Smooth muscle cell (in vitro differentiated cells): ENCODE measurements around the gene OR7G1. TPM values are rescaled to one million over a fixed set of nuclear protein-coding genes. Genes with fewer than 3 reads are reported as not detected.

Source experiments
- DNase-seq: peaks from one replicate; lab custom pipeline; 2025; ENCODE audit not compliant: unreplicated experiment; lab: John Stamatoyannopoulos, UW
- H2AFZ ChIP-seq: fragments of 200-600 bp; sonication (generic); 2 replicates; pipeline ENCODE4 v1.6.0; 2016; ENCODE audit warnings: antibody characterized with exemption, low read depth, mild to moderate bottlenecking
- H3F3A ChIP-seq: fragments of 200-600 bp; sonication (generic); 2 replicates; pipeline ENCODE4 v1.6.0; 2017; ENCODE audit warnings: antibody characterized with exemption, low read depth
- H3K27ac ChIP-seq: fragments of 200-600 bp; sonication (generic); 2 replicates; pipeline ENCODE4 v1.5.1; 2016; ENCODE audit warnings: low read depth, mild to moderate bottlenecking
- H3K27me3 ChIP-seq: fragments of 200-600 bp; sonication (generic); 2 replicates; pipeline ENCODE4 v1.6.1; 2016; ENCODE audit warnings: low read depth, mild to moderate bottlenecking
- H3K36me3 ChIP-seq: fragments of 200-600 bp; sonication (generic); 2 replicates; pipeline ENCODE4 v1.5.1; 2016; ENCODE audit warnings: low read depth
- H3K4me1 ChIP-seq: fragments of 200-600 bp; sonication (generic); 2 replicates; pipeline ENCODE4 v1.5.1; 2016; ENCODE audit warnings: low read depth
- H3K4me2 ChIP-seq: fragments of 200-600 bp; sonication (generic); 2 replicates; pipeline ENCODE4 v1.6.0; 2016; ENCODE audit warnings: mild to moderate bottlenecking
- H3K4me3 ChIP-seq: fragments of 200-600 bp; sonication (generic); 2 replicates; pipeline ENCODE4 v1.5.1; 2016; ENCODE audit warnings: mild to moderate bottlenecking
- H3K79me2 ChIP-seq: fragments of 200-600 bp; sonication (generic); 2 replicates; pipeline ENCODE4 v1.6.0; 2016; ENCODE audit warnings: low read depth, mild to moderate bottlenecking
- H3K9ac ChIP-seq: fragments of 200-600 bp; sonication (generic); 2 replicates; pipeline ENCODE4 v1.6.0; 2016; ENCODE audit warnings: low read depth
- H3K9me3 ChIP-seq: fragments of 200-600 bp; sonication (generic); replicated peaks from 2 replicates; pipeline ENCODE4 v1.5.1; 2016; ENCODE audit warnings: low read depth
- H4K20me1 ChIP-seq: fragments of 200-600 bp; sonication (generic); 2 replicates; pipeline ENCODE4 v1.6.0; 2016; ENCODE audit warnings: low read depth
- WGBS: methylation state at CpG from one replicate; pipeline ENCODE4 v1.1.7; 2016; ENCODE audit warnings: low lambda C conversion rate; 5-methylcytosine and 5-hydroxymethylcytosine counted together
- polyA plus RNA-seq: library from polyadenylated mRNA; unstranded; fragments of >200 nt; fragmentation: Nextera tagmentation; extraction: Ambion mirVana; gene quantifications from 2 replicates; pipeline ENCODE4 v1.2.1, GENCODE V29; 2016
- total RNA-seq: library from RNA; depleted of rRNA; stranded (reverse); fragments of >200 nt; gene quantifications from 2 replicates; pipeline ENCODE4 v1.2.3, GENCODE V29; 2014
- TF ChIP-seq, protein P1 (sequence below): fragments of 200-600 bp; sonication (generic); IDR thresholded peaks from 2 replicates; pipeline ENCODE4 v1.5.1; 2017; ENCODE audit warnings: borderline replicate concordance, mild to moderate bottlenecking, antibody characterized with exemption; ENCODE audit not compliant: insufficient read depth, poor library complexity, severe bottlenecking

OR7G1 gene
- total and polyA plus RNA-seq, 2 experiments from 2014 or later, result not detected

DNA sequence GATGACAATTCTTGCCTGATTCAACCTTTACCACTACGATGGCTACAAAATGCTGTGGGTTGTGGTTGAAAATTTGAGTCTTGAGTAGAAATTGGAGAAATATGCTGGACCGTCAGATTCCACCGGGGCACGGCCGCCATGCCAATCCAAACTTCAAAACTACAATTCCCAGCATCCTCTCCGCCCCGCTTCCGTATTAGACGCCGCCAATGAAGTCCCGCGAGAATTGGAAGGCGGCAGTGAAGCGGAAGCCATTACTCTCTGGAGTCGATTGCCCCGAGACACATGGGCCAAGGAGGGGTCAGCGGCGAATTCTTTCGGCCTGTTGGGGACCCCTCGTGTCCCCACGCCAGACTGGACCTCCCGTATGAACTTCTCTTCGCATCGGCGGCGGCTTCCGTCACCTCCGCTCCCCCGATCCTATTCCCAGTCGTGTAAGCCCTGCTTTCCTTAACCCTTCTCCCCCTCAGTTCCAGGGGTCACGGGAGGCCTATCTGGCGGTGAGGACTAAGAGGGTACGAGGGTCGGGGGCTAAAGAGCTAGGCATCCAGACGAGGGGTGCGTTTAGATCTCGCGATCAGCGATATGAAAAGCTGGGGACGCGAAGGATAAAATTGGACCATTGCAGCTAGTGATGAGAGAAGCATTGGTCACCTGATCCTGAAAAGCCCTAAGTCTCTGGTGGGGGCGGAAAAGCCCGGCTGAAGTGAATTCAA lies 24.8 kb upstream of the OR7G1 start, which contains the start of gene ZNF317:
ZNF317 (plus strand) TSS at position 239 of the 716 bp plus-strand sequence. CDS start 15,620 bp downstream, outside the sequence.
- under 1% methylated on average over 43 of the region's 43 CpGs for WGBS
- H3K79me2 ChIP-seq, result peaks cover 51% of the 10 kb centered on the region
- peak within 1 kb of the TSS; percentile 95 for H3K9ac ChIP-seq

DNA sequence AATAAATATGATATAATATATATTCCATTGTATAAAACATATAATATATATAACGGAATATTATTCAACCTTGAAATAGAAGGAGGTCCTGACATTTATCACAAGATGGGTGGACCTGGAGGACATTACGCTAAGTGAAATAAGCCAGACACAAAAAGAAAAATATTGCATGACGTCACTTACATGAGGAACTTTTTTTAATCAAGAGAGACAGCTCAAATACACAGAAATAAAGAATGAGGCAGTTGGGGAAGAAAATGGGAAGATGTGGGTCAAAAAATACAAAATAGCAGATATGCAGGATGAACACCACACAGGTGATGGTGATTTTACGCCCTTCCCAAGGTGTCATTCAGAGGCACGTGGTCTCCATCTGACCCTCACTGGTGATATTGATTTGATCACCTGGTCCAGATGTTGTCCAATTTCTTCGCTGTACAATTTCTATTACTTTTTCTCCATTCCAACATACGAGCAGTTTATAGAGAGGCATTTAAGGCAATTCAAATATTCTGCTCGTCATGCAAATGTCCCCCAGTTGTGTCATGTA lies 24.1 kb upstream of the OR7G1 start:
- TF ChIP-seq, protein P1, sequence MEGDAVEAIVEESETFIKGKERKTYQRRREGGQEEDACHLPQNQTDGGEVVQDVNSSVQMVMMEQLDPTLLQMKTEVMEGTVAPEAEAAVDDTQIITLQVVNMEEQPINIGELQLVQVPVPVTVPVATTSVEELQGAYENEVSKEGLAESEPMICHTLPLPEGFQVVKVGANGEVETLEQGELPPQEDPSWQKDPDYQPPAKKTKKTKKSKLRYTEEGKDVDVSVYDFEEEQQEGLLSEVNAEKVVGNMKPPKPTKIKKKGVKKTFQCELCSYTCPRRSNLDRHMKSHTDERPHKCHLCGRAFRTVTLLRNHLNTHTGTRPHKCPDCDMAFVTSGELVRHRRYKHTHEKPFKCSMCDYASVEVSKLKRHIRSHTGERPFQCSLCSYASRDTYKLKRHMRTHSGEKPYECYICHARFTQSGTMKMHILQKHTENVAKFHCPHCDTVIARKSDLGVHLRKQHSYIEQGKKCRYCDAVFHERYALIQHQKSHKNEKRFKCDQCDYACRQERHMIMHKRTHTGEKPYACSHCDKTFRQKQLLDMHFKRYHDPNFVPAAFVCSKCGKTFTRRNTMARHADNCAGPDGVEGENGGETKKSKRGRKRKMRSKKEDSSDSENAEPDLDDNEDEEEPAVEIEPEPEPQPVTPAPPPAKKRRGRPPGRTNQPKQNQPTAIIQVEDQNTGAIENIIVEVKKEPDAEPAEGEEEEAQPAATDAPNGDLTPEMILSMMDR, result no peak
- no peak overlapping the region for H3K27ac ChIP-seq
- peaks cover 2% of the 10 kb centered on the region for H3F3A ChIP-seq
- peak overlapping the region; percentile 85 for H3K4me3 ChIP-seq
- no peaks in the 10 kb centered on the region for H3K27me3 ChIP-seq
- peaks cover 8% of the 10 kb centered on the region for H3K9me3 ChIP-seq
- peak overlapping the region; percentile 89 for H3K4me2 ChIP-seq
- peak overlapping the region; percentile 95 for H3K9ac ChIP-seq
- H3K79me2 ChIP-seq, result peaks cover 44% of the 10 kb centered on the region
- peaks cover 3% of the 10 kb centered on the region for H3K36me3 ChIP-seq
- DNase-seq, result no peak
- H3K4me1 ChIP-seq, result peaks cover 13% of the 10 kb centered on the region
- peaks cover 5% of the 10 kb centered on the region for H4K20me1 ChIP-seq
- 46% methylated on average over 8 of the region's 8 CpGs for WGBS
- peak overlapping the region; percentile 97 for H2AFZ ChIP-seq

More for the DNA sequence above, 24.8 kb upstream of the OR7G1 start, which contains the start of gene ZNF317:
- DNase-seq, result peak; percentile 53
- Histone ChIP-seq H3K36me3 (peaks cover 4% of the 10 kb centered on the region), H3K4me3 (peak within 1 kb of the TSS; percentile 85), H3K4me2 (peak within 1 kb of the TSS; percentile 89), H3K27me3 (no peaks in the 10 kb centered on the region), H3K4me1 (peaks cover 13% of the 10 kb centered on the region), H2AFZ (peak within 1 kb of the TSS; percentile 97), H3K9me3 (peaks cover 15% of the 10 kb centered on the region), H4K20me1 (peaks cover 5% of the 10 kb centered on the region), H3K27ac (peak within 1 kb of the TSS; percentile 63), H3F3A (peaks cover 3% of the 10 kb centered on the region)
- TF ChIP-seq, protein P1, result no peak

DNA sequence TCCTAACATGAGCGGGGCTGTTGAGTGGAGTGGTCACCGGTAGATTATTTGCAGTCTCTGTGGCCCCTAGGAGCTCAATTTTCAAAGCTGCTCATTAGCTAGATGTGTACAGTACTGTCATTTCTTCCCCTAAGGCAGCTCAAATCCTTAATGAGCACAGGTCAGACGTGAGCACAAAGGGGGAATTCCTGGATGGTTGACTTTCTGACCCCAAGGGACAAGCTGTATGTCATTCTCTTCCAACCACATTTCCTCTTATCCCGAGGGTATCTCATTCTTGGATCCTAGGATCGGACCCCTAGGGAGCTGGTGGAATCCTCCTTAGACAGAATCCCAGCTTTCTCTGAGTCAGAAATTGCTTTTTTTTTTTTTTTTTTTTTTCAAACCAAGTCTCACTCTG lies 16.9 kb upstream of the OR7G1 start:
- Histone ChIP-seq H3K9ac (no peak overlapping the region), H3K36me3 (no peaks in the 10 kb centered on the region), H3K9me3 (no peaks in the 10 kb centered on the region), H2AFZ (no peak overlapping the region), H3F3A (no peaks in the 10 kb centered on the region), H3K4me3 (no peak overlapping the region), H3K27ac (no peak overlapping the region), H3K79me2 (no peaks in the 10 kb centered on the region), H3K4me1 (no peaks in the 10 kb centered on the region), H3K27me3 (no peaks in the 10 kb centered on the region), H4K20me1 (no peaks in the 10 kb centered on the region), H3K4me2 (no peak overlapping the region)
- TF ChIP-seq, protein P1, result no peak
- 75% methylated on average over 5 of the region's 5 CpGs for WGBS
- DNase-seq, result no peak
